Measurements from ENCODE around the gene IPO13.

Gene IPO13

GRCh38 chr1:43919906-43920305 lies 26.8 kb upstream of the IPO13 start:
- no peaks in the 10 kb centered on the region for H3K4me1 Mint-ChIP-seq
- ATAC-seq (no peak), DNase-seq (ENCODE audit: low spot score in 2 of 2) (no peak)
- no peak overlapping the region for H3K4me3 Mint-ChIP-seq
- no peaks in the 10 kb centered on the region for H3K9me3 Mint-ChIP-seq
- no peaks in the 10 kb centered on the region for H3K36me3 Mint-ChIP-seq
- no peak overlapping the region for H3K27ac Mint-ChIP-seq

GRCh38 chr1:43921022-43921421 lies 25.7 kb upstream of the IPO13 start:
- Mint-ChIP-seq H3K4me3 (no peak overlapping the region), H3K36me3 (no peaks in the 10 kb centered on the region), H3K27ac (peak overlapping the region; percentile 41), H3K4me1 (no peaks in the 10 kb centered on the region), H3K9me3 (no peaks in the 10 kb centered on the region)
- ATAC-seq (no peak), DNase-seq (ENCODE audit: low spot score in 2 of 2) (no peak)

- no peaks in the 10 kb centered on the region for H3K9me3 Mint-ChIP-seq
- H3K4me1 Mint-ChIP-seq: peaks cover 1% of the 10 kb centered on the region
- ATAC-seq (no peak), DNase-seq (ENCODE audit: low spot score in 2 of 2) (no peak)
- H3K4me3 Mint-ChIP-seq: no peak overlapping the region
- H3K36me3 Mint-ChIP-seq: no peaks in the 10 kb centered on the region
- H3K27ac Mint-ChIP-seq: no peak overlapping the region
Measured at GRCh38 chr1:43924516-43924915, 22.2 kb upstream of the IPO13 start.

GRCh38 chr1:43925846-43926245 lies 20.9 kb upstream of the IPO13 start:
- Mint-ChIP-seq H3K4me1 (peaks cover 5% of the 10 kb centered on the region), H3K9me3 (no peaks in the 10 kb centered on the region), H3K36me3 (no peaks in the 10 kb centered on the region), H3K27ac (peak overlapping the region; percentile 33), H3K4me3 (no peak overlapping the region)
- DNase-seq (ENCODE audit: low spot score in 2 of 2) (no peak), ATAC-seq (no peak)

- ATAC-seq: no peak
Measured at GRCh38 chr1:43930168-43930948, 16.4 kb upstream of the IPO13 start.

GRCh38 chr1:43930949-43931275 lies 15.8 kb upstream of the IPO13 start:
- peaks cover 24% of the 10 kb centered on the region for H3K4me1 Mint-ChIP-seq
- H3K36me3 Mint-ChIP-seq: peaks cover 9% of the 10 kb centered on the region
- no peaks in the 10 kb centered on the region for H3K9me3 Mint-ChIP-seq
- no peak for DNase-seq (ENCODE audit: low spot score in 2 of 2)
- no peak overlapping the region for H3K27ac Mint-ChIP-seq
- ATAC-seq: no peak
- H3K4me3 Mint-ChIP-seq: no peak overlapping the region

More at GRCh38 chr1:43930168-43930948, 16.4 kb upstream of the IPO13 start:
- peaks cover 9% of the 10 kb centered on the region for H3K36me3 Mint-ChIP-seq
- H3K27ac Mint-ChIP-seq: no peak overlapping the region
- no peaks in the 10 kb centered on the region for H3K9me3 Mint-ChIP-seq
- no peak for DNase-seq (ENCODE audit: low spot score in 2 of 2)
- peaks cover 24% of the 10 kb centered on the region for H3K4me1 Mint-ChIP-seq
- no peak overlapping the region for H3K4me3 Mint-ChIP-seq

- no peaks in the 10 kb centered on the region for H3K9me3 Mint-ChIP-seq
- H3K4me3 Mint-ChIP-seq: no peak overlapping the region
- ATAC-seq (no peak), DNase-seq (ENCODE audit: low spot score in 2 of 2) (no peak)
- peaks cover 24% of the 10 kb centered on the region for H3K4me1 Mint-ChIP-seq
- H3K27ac Mint-ChIP-seq: peak overlapping the region; percentile 43
- H3K36me3 Mint-ChIP-seq: peaks cover 9% of the 10 kb centered on the region
Measured at GRCh38 chr1:43931711-43932660, 14.8 kb upstream of the IPO13 start.

- Mint-ChIP-seq H3K4me3 (peak overlapping the region; percentile 2), H3K9me3 (no peaks in the 10 kb centered on the region), H3K36me3 (peaks cover 9% of the 10 kb centered on the region), H3K4me1 (peaks cover 24% of the 10 kb centered on the region), H3K27ac (peak overlapping the region; percentile 43)
- ATAC-seq (no peak), DNase-seq (ENCODE audit: low spot score in 2 of 2) (no peak)
Measured at GRCh38 chr1:43932786-43933385, 13.9 kb upstream of the IPO13 start.

GRCh38 chr1:43933386-43934100 lies 13.2 kb upstream of the IPO13 start, which contains the start of gene ARTN:
ARTN (plus strand) TSS chr1:43933801; CDS start chr1:43935657, 1,856 bp downstream.
- ATAC-seq: no peak
- peaks cover 24% of the 10 kb centered on the region for H3K4me1 Mint-ChIP-seq
- H3K9me3 Mint-ChIP-seq: no peaks in the 10 kb centered on the region
- no peak for DNase-seq (ENCODE audit: low spot score in 2 of 2)
- H3K4me3 Mint-ChIP-seq: peak within 1 kb of the TSS; percentile 2
- H3K27ac Mint-ChIP-seq: peak within 1 kb of the TSS; percentile 43
- peaks cover 9% of the 10 kb centered on the region for H3K36me3 Mint-ChIP-seq

- Mint-ChIP-seq H3K4me1 (peaks cover 24% of the 10 kb centered on the region), H3K4me3 (peak overlapping the region; percentile 2), H3K36me3 (peaks cover 9% of the 10 kb centered on the region), H3K27ac (no peak overlapping the region), H3K9me3 (no peaks in the 10 kb centered on the region)
- ATAC-seq (peak; percentile 66), DNase-seq (ENCODE audit: low spot score in 2 of 2) (peak; percentile 44 to 79)
Measured at GRCh38 chr1:43934101-43934985, 12.4 kb upstream of the IPO13 start.

- no peak overlapping the region for H3K4me3 Mint-ChIP-seq
- no peak overlapping the region for H3K27ac Mint-ChIP-seq
- peaks cover 18% of the 10 kb centered on the region for H3K4me1 Mint-ChIP-seq
- peaks cover 9% of the 10 kb centered on the region for H3K36me3 Mint-ChIP-seq
- no peak for DNase-seq (ENCODE audit: low spot score in 2 of 2)
- no peaks in the 10 kb centered on the region for H3K9me3 Mint-ChIP-seq
- no peak for ATAC-seq
Measured at GRCh38 chr1:43934986-43935324, 11.8 kb upstream of the IPO13 start.

- no peak for DNase-seq (ENCODE audit: low spot score in 2 of 2)
- no peak overlapping the region for H3K4me3 Mint-ChIP-seq
- no peaks in the 10 kb centered on the region for H3K9me3 Mint-ChIP-seq
- peaks cover 18% of the 10 kb centered on the region for H3K4me1 Mint-ChIP-seq
- H3K27ac Mint-ChIP-seq: no peak overlapping the region
- ATAC-seq: no peak
- peaks cover 9% of the 10 kb centered on the region for H3K36me3 Mint-ChIP-seq
Measured at GRCh38 chr1:43935711-43936427, 10.9 kb upstream of the IPO13 start.

GRCh38 chr1:43936431-43937151 lies 10.2 kb upstream of the IPO13 start:
- Mint-ChIP-seq H3K4me1 (peaks cover 18% of the 10 kb centered on the region), H3K9me3 (no peaks in the 10 kb centered on the region), H3K27ac (no peak overlapping the region), H3K36me3 (peaks cover 9% of the 10 kb centered on the region), H3K4me3 (peak overlapping the region; percentile 37)
- DNase-seq (ENCODE audit: low spot score in 2 of 2) (no peak), ATAC-seq (peak; percentile 17)
